Retina (tissue), 1 donor: ENCODE results near the gene SH2D1A.
"Not testable (repeated sequence)": the region's sequence is repeated elsewhere in the genome, so short reads cannot be mapped to it uniquely, and the experiment has no call there.

Experiments
- DNase-seq: peaks from one replicate; pipeline ENCODE4 v3.0.0-alpha.2; 2016

The SH2D1A gene

DNA sequence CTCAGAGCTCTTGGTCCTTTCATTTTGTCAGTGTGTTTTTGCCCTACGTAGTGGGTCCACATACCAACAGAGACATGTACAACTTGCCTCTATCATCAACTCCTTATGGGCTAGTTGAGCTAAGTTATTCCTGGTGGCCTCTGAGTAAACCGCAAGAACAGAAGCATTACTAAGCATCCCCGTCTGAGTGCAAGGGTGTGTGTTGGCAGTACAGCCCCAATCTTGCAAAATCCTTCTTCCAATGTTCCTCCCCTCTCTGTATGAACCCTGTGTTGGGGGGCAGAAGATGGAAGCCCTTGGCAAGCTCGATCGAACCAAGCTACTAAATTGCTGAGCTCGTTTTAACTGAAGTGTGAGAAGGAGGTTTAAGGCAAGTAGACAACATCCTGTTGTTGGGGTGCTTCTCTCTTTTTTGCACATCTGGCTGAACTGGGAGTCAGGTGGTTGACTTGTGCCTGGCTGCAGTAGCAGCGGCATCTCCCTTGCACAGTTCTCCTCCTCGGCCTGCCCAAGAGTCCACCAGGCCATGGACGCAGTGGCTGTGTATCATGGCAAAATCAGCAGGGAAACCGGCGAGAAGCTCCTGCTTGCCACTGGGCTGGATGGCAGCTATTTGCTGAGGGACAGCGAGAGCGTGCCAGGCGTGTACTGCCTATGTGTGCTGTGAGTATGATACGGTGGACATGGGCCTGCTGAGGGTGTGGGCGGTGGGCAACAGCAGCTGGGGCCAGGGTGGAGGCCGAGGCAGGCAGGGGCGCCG is at the start of gene SH2D1A:
Gene SH2D1A, plus strand, starts transcription at position 447 of the 760 bp plus-strand sequence. Its CDS starts 80 bp downstream, at position 527.
- DNase-seq = no peak

DNA sequence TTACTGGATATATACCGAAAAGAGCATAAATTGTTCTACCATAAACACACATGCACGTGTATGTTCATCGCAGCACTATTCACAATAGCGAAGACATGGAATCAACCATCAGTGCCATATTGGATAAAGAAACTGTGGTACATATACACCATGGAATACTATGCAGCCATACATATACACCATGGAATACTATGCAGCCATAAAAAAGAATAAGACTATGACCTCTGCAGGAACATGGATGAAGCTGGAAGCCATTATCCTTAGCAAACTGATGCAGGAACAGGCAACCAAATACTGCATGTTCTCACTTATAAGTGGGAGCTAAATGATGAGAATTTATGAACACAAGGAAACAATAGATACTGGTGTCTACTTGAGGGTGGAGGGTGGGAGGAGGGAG is 47.0 kb upstream of the SH2D1A start:
- not testable (repeated sequence) for DNase-seq

DNA sequence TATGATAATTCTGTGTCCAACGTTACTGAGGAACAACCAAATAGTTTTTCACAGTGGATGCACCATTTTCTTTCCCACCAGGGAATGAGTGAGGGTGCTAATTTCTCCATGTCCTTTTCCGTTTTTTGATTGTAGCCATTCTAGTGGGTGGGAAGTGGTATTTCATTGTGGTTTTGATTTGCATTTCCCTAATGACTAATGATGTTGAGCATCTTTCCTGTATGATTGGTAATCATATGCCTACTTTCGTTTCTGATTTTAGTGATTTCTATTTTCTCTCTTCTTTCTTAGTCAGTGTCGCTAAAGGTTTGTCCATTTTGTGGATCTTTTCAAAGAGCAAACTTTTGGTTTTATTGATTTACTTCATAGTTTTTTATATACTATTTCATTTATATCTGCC is 46.0 kb upstream of the SH2D1A start:
- no peak for DNase-seq

DNA sequence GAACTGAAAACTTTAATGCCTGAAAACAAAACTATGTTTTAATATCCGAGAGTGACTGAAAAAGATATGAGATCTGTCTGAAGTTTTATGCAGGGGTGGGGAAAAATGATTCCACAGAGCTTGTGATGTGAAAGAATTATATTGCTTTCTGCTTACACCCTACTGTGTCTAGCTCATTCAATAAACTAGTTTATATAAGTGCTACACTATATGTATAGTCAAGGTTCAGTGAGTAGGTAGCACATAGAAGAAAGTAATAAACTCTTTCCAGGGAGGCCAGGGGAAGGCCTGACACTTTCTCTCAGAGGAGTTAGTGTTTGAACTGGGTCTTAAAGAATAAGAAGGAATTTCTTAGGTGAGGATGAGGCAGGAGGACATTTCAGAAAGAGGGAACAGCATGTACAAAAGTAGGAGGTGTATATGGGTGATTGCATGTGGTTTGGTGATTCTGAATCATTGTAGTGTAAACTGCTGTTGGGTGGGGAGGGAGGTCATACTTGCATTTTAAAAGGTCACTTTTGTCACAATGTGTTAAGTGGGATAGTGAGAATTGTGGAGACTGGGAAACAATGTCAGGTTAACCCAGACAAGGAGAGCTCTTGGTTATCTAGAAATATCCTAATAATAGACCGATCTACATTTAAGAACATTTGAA is 39.0 kb upstream of the SH2D1A start:
- DNase-seq = no peak

DNA sequence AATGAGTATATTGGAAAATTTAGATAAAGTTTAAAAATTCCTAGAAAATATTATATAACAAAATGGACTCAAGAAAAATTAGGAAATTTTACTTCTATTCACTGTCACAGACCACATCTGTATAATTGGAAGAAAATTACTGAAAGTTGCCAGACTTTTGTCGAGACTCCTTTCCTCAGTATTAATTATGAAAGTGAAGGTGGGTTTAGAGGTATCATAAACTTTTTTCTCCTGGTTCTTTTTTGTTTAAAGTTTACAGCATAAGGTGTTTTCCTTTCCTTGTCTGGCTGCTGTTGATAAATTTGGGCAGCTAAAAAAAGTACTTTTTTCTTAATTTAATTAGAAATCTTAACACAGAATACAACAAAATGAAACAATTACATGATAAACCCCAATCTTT is 20.6 kb upstream of the SH2D1A start:
- no peak for DNase-seq

DNA sequence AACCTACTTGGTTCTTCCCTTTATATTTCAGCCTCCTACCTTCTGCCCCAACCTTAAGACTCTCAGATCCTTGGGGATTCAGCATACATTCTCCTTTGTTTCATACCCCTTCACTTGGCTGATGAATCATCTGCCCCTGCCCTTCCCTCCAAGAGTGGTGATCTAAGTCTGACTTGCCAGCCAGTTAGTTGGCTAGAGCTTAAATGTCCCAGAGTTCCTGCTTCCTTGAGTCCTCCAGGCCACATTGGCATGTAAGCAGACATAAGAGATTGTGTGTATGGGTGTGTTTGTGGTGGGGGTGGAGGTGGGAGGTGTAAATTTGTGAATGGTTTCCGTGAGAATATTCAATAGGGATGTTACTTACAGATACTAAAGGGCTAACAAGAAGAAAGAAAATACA is 17.6 kb upstream of the SH2D1A start:
- DNase-seq = no peak

DNA sequence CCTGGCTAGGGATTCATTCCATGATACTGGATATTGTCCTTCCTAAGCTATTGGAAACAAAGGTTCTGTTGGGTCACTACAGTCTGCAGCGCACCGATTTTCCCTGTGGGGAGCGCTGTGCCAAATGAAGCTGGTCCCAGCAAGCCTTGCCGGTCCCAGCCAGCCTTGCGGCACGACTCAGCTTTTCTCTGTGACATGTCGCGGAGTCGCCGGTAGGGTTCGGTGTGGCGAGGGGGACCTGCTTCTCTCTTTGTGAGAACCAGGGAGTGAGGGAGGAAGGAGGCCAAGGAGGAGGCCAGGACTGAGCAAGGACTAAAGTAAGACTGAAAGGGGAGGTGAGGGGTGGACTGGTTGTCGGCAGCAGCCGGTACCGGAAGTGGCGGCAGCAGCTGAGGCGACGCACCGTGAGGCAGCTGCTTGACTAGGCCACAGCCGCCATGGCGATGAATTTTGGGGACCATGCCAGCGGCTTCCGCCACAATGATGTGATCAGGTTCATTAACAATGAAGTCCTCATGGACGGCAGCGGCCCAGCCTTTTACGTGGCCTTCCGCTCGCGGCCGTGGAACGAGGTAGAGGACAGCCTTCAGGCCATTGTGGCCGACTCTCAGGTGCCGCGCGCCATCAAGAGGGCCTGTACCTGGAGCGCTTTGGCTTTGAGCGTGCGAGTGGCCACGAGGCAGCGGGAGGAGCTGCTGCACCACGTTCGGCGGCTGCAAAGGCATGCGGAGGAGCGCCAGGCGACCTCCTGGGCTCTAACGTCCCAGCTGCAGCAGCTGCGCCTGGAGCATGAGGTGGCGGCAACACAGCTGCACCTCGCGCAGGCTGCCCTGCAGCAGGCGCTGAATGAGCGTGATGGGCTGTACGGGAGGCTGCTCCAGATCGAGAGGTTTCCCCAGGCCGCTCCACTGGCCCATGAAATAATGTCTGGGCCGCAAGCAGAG is 13.6 kb upstream of the SH2D1A start, which contains the start of gene TEX13D:
Gene TEX13D, plus strand, starts transcription at position 180 of the 944 bp plus-strand sequence. Its CDS starts 258 bp downstream, at position 438.
- DNase-seq = no peak

DNA sequence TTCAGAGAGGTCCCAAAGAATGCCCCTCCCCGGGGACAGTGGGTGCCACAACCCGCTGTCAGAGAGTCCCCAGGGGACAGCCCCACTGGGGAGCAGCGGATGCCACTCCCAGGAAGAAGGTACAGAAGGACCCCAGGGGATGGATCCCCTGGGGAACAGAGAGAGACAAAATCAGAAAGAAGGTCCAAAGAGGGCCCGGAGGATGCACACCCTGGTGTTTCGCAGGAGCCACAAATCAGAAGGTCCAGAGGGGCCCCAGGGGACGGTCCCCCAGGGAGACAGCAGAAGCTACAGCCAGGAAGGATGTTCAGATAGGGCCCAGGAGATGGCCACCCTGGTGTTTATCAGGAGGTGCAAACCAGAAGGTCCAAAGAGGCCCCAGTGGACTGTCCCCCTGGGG is 12.5 kb upstream of the SH2D1A start:
- no peak for DNase-seq

DNA sequence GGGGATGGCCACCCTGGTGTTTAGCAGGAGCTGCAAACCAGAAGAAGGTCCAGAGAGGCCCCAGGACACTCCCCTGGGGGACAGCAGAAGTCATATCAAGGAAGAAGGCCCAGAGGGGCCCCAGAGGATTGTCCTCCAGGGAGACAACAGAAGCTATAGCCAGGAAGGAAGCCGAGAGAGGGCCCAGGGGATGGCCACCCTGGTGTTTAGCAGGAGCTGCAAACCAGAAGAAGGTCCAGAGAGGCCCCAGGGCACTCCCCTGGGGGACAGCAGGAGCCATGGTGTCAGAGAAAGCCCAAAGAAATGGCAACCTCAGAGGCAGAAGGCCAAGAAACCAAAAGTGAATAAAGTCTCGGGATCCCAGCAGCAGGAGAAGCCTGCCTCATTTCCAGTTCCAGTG is 11.8 kb upstream of the SH2D1A start:
- not testable (repeated sequence) for DNase-seq

DNA sequence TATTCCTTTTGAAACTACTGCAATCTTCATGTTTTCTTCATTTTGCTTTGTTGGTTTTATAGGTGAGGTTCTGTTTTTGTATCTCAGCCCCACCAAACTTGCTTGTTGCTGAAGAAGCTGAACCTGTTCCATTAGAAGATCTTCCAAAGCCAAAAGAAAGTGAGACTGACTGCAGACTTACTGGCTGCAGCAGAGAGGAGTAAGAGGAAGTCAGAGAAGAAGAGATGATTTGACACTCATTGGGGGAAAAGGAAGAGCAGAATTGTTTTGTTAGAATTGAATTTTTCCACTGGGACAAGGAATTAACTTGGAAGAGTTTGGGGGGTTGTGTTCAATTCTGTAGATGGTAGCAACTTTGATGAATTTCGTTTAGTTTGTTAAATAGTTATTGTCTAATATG is 10.8 kb upstream of the SH2D1A start:
- no peak for DNase-seq

DNA sequence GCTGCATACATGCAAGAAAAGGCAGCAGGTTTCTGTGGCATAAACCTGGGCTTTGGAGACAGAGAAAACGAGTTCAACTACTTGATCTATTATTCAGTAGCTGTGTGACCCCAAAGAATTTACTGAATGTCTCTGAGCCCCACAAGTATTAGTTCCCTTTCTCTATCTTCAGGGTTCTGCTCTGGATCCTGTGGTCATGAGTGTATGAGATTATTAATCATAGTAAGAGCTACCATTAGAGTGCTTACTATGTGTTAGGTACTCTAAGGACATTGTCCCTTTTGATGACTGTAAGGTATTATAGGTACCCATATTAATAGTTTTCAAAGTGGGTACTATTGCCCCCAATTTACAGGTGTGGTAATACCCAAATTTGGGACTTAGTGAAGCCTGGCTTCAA is 8.4 kb upstream of the SH2D1A start:
- no peak for DNase-seq

DNA sequence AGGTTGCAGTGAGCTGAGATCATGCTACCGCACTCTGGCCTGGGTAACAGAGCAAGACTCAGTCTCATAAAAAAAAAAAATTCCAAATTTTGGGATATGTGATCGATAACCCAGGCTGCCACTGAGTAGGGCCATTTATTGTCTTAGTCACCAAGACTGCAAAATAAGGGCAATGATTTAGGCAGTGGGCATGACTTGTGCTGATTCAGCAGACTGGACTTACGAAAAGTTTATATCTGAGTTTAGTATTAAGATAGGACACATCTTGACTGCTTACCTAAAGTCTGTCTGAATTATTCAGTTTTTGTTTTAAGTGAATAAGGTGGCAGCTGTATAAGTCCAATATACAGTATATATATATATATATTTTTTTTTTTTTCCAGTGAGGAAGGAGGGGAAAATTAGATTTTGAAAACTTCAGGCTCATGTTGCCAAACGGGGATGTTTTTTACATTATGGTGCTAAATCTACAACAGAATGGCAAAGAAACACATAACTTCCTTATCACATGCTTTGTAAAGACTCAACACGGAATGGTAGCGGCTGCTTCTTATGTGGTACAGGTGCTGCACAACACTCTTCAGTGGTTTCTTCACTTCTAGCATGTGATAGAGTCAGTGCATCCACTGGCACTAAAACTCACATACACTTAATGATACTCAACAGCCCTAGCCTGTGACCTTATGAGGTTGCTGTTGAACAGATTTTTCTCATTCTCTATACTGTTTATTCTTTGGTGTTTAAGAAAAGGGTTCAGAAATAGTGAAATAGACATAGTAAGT is 7.4 kb upstream of the SH2D1A start:
- DNase-seq = no peak

DNA sequence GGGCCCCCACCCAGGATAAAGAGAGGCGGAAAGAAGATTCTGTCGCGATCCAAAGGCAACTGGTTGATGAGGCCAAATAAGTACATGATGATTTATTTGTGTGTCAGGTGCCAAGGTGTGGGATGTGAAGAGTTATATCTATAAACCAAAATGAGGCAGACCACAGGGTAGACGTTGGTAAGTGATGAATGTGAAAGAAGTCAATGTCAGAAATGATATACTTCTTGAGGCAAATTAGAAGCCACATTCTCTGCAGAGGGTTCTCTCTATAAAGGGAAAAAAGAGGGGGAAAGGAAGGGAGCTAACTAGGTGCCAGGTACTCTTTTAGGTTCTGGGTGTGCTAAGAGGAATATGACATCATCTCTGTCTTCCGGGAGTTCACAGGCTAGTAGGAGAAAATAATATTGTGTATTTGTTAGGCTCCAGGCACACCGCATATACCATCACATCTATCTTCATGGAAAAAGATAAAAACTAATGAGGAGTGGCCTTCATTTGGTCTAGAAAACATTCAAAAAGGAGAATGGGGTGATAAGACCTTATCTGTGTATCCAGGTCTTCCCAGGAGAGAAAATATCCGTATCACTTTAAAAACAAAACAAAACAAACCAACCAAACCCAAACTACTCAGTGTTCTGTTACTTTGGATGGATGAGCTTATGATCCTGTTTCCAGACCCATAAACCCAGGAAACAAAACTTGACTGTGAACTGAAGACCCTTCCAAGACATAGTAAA is 4.8 kb upstream of the SH2D1A start:
- DNase-seq = no peak

DNA sequence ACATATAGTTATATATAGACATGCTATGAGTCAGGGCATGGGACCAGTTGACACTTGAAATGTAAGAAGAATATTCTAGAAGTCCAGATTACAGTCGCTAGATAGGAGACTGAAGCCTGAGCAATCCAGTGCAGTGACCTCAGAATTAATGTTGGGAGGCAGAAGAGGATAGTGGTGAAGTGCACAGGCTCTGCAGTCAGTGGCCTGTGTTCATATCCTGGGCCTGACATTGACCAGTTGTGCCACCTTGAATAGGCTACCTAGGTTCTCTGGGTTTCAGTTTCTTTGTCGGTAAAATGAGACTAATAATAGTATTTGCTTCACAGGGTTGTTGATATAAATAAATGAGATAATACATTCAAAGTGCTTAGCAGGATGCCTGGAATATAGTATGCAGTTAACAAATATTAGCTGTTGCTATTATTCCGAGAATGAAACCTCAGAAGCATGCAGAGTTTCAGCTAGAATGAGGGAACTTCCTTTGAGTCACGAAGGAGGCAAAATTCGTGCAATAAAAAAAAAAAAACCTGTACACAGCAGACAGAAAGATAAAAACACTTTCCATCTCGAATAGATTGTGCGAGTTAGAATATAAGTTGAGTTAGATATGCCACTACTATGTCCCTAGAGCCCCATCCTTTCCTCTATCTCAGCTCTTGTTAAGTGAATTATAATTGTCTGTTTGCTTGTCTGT is 4.0 kb upstream of the SH2D1A start:
- DNase-seq = no peak

DNA sequence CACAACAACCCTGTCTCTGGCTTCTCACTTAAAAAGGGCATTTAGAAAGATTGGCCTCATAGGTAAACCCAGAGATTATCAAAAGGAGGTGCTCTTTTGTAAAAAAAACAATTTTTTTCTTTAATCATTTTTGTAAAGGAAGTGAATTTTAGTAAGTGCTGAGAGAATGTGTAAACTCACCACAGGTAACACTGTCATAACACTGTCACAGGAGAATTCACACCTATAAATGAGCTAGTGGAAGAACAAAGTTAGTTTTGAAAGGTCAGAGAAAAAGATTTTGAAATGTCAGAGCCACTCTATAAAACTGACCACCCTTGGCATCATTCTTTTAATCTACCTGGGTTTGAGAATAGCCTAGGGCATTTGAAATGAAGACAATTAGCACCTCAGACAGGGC is 3.3 kb upstream of the SH2D1A start:
- DNase-seq = no peak

DNA sequence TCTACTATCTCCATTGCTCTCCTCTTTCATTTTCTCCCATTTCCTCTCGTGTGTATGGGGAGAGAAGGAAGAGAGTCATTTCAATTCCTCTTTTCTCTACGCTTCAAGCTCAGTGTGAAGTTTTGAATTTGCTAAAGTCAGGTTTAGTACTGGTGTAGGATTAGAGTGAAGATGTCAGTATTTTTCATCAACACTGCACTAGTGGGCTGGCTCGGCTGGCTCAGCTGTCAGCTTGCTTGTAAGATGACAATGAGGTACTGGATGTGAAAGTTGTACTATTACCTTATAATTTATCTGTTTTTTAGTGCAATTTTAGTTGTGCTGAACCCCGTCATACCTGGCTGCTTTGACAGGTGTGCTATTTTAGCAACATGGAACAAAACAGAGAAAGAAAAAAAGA is 2.1 kb upstream of the SH2D1A start:
- DNase-seq = no peak

DNA sequence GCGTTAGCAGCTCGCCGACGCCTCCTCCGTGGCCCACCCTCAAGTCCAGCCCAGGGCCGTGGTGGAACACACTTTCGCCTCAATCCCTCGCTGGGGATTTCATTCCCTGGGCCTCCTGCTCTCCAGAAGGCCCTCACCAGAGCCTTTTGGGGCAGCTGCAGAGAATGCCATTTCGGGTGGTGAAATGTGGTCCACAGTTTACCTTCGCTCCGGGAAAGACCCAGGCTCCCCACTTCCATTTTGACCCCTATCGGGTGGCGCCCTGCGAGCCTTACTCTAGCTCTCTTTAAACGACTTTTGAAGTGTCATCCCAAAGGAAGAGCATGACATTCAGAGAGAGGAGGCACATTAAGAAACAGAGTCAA is 496 bp downstream of the SH2D1A start:
- no peak for DNase-seq

DNA sequence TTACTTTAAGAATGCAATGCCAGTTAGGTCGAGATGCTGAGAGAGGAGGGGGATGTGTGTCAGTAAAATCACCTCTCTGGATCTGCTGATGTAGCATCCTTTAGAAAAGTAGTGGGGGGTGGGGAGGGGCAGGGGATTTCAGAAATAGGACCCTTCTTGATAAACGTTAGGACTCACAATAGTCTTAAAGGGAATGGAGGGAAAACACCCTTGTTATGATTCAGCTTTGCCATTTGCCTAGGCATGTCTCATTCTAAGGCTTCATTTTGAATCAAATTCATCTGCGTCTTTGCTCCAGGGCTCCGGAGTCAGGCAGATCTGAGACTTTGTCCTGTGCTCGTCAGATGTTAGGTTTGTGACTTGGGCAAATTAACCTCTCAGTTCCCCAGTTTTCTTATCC is 879 bp downstream of the SH2D1A start:
- DNase-seq = no peak

DNA sequence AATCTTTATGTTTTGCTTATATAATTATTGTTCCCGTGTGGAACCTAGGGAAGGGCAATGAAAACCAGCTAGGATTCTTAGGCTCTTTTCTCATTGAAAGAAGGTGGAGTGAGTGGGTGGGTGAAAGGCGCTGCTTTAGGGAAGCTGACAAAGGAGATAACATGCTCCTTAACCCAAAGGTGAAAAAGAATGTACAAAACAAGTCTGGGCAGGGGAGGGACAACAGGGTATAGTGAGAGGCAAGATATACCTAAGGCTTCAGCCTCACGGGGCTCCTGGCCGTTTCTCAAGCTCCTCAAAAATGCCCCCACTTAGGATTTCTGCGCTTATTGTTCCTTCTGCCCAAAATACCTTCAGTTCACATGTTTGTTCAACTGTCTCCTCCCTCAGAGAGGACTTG is 1.8 kb downstream of the SH2D1A start:
- no peak for DNase-seq

DNA sequence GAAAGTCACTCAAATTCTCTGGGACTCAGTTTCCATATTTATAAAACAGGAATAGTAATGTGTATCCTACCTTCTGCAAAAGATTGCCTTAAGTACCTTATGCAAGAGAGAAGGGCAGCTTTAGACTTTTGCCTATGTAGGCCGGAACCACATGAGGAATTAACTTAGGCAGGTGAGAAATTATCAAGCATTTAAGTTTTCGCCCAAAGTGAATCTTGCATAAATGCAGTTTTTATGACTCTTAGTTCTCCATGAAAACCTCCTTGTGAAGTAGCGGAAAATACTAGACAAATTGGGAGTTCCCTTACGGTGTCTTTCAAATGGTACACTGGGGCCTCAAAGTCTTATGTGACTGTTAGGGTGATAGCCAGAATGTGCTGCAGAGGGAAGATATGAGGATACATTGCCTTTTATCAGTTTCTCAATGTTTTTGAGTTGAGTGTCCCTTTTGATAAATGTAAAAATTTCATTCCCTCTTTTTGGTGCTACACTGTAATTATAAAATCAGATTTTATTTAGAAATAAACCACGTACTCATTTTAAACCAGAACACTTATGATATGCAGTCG is 2.6 kb downstream of the SH2D1A start:
- DNase-seq = no peak

DNA sequence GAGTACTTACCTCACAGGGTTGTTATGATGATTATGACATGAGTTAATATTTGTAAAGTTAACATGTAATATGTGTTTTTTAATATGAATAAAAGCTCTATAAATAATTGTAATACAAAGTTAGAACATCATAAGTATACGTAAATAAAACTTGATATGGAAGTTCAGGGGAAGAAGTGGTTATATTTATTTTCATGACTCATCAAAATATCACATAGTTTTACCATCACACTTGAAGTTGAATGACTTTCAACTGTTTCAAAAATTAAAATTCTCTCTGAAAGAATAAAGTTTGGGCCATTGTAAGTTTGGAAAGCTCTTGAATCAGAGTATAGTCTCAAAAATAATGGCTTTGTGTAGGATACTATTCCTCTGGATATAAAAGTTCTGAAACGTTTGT is 8.3 kb downstream of the SH2D1A start:
- DNase-seq = no peak
